ENCODE measurements around the gene PAK1IP1.
"Not testable (repeated sequence)": the region's sequence is repeated elsewhere in the genome, so short reads cannot be mapped to it uniquely, and the experiment has no call there.

Gene PAK1IP1

DNA sequence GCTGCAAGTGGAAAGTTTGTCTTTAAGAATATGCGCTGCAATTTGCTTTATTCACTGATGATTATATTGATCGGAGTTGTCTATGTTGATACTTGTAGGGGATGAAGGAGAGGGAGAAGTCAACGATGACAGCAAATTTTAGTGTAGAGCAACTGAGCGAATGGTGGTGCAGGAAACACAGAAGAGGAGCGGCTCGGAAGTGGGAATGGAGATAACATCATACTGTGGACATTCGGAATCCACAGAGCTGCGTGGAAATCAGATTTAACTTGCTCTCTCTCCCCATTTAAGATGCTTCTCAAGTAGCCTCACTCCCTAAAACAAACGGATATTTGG is 52.1 kb downstream of the PAK1IP1 start:
- no peak for DNase-seq

DNA sequence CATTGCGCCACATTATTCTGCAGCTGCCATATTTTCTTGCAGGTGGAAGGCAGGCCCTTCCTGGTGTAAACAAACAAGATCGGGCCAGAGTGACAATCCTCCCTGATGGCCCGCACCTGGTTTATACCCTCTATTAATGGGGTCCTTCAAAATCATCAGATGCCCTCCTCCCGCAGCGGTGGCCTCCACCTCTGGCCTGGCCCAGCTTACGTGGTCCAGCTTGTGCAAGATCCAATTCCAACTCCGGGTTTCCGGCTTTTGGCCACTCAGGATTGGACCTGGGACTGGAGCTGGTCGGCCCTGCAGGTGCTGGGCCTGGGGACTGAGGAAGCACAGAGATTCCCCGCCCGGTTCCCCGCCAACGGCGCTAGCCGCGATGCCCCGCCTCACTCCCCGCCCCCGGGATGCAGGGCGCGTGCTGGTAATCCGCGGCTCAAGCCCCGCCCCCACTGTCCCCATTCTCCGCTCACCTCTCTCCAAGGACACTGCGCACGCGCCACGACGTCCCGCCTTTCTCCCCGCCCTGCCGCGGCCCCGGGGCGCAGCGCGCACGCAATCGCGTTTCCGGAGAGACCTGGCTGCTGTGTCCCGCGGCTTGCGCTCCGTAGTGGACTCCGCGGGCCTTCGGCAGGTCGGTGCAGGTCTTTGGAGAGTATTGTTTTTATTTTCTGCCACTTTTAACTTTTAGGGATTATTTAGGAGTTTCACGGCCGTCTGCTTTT is 52.6 kb downstream of the PAK1IP1 start, which contains the start of gene TMEM14B:
Gene TMEM14B (plus strand): TSS at position 555 of the 722 bp plus-strand sequence. CDS start 1,441 bp downstream, outside the sequence.
- DNase-seq: peak; percentile 90 to 97

DNA sequence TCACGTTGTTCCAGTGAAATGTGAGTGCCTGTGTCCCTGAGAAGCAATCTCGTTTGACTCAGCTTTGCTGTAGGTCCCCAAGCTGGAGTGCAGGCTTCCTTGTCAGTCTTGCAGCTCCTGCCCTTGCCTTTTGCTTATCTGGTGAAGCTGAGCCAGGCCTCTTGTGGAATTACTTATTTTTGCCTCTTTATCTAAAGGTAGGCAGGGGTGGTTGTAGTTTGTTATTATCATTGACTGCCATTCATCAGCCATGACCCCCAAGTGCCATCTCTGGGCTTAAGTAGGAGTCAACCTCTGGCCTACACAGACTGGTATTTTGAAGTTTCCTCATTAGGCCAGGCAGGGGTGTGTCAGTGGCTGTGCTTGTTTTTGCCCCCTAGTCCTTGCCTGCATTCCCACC is 55.0 kb downstream of the PAK1IP1 start:
- DNase-seq: no peak

DNA sequence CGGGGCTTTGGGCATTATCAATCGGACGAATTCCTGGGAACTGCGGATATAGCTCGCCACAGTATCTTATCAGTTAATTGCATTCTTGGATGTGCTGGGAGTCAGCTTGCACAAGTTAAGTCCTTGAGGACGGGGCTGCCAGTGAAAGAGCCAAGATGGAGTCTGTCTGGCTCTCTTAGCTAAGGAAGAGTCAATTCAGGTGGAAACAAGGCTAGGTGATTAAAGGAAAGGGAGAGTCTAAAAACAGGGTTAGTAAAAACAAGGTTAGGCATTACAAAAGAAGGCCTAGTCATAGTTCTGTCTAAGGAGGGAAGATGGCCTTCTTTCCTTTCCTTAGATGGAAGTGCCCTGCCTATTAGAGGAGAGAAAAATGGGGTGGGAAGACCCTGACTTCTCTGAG is 55.8 kb downstream of the PAK1IP1 start:
- not testable (repeated sequence) for DNase-seq

DNA sequence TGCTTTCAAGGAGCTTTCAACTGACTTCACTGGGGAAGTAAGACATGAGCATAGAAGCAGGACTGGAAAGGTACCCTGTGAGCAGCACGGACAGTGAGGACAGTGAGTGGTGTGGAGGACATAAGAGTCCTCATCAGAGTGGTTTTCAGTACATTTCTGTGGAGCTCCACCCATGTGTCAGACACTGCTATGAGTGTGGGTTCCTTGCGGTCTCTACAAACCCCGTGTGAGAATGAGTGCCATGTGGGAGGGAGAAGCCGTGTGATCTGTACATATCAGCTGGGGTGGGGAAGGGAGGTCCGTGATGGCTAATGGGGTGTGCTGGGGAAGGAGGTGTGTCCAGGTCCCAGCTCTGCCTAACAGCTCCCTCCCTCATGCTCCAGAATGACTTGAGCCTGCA is 57.0 kb downstream of the PAK1IP1 start:
- not testable (repeated sequence) for DNase-seq

DNA sequence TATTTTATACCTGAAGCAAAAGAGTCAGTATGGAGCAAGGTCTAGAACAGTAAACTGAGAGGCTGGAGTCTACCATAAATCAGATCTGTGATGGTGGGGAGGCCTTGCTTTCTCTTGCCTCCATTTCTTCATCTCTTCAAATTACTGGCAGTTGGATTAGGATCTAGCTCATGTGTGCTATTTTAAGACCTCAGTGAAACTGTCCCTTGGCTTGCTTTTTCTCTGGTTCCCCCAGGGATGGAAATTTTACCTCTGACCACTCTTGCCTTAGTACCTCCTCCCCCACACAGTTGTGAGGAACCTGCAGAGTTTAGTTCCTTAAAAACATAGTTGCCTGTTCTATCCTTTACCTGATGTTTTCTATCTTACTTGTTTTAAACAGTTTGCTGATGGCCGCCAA is 61.3 kb downstream of the PAK1IP1 start:
- DNase-seq: no peak

Measured in SW 1271 (cell line).